Vagina (tissue), 2 donors: ENCODE results near the gene CEACAM6.

Source experiments
- CTCF ChIP-seq, 3 experiments: fragments of 450-650 bp in 2 of 3; fragments of 200-600 bp in 1 of 3; sonication (generic) in 1 of 3; IDR thresholded peaks; one replicate each; pipeline ENCODE4 v1.5.1; 2017 to 2019; ENCODE audit warnings: antibody characterized with exemption in 3 of 3, mild to moderate bottlenecking in 2 of 3, moderate library complexity in 2 of 3
- POLR2A ChIP-seq, 2 donors: fragments of 450-650 bp; IDR thresholded peaks; one replicate each; pipeline ENCODE4 v1.6.1; 2017; ENCODE audit warnings: antibody characterized with exemption in 2 of 2, mild to moderate bottlenecking in 2 of 2, moderate library complexity in 2 of 2

GRCh38 chr19:41744850-41745249 is 10.5 kb upstream of the CEACAM6 start:
- TF ChIP-seq CTCF (IDR thresholded peaks at IDR 0.05) = no peak
- TF ChIP-seq POLR2A (IDR thresholded peaks at IDR 0.05) = no peak
